Caco-2 (cell line): ENCODE measurements around the gene TWF2. TPM values are rescaled to one million over a fixed set of nuclear protein-coding genes. Genes with fewer than 3 reads are reported as not detected.
"Not testable (repeated sequence)": the region's sequence is repeated elsewhere in the genome, so short reads cannot be mapped to it uniquely, and the experiment has no call there.

Experiments
- BruUV-seq: library from RNA; stranded (reverse); fragments of 400-500 nt; replicated peaks from 2 replicates; lab custom pipeline; 2021; lab: Mats Ljungman, UMichigan
- CTCF ChIA-PET: fragments of 300-600 bp; sonication (Branson Sonifier 250); formaldehyde crosslinking; loops from one replicate; lab custom pipeline; 2022; ENCODE audit warnings: antibody characterized with exemption; lab: Charles Lee
- POLR2A ChIA-PET: fragments of 300-600 bp; sonication (Branson Sonifier 250); formaldehyde crosslinking; loops from one replicate; lab custom pipeline; 2022; ENCODE audit warnings: antibody characterized with exemption; lab: Charles Lee
- DNase-seq, 2 experiments: peaks; one replicate each; pipeline versions ENCODE4 v3.0.0 to v3.0.0-alpha.2; 2020 to 2022
- H3K27me3 ChIP-seq: replicated peaks from 2 replicates; pipeline ENCODE4 v1.6.0; 2011; ENCODE audit warnings: low read length; ENCODE audit not compliant: control insufficient read depth, insufficient read depth
- H3K36me3 ChIP-seq: 2 replicates; pipeline ENCODE4 v1.5.1; 2011; ENCODE audit warnings: low read length; ENCODE audit not compliant: control insufficient read depth, insufficient read depth
- H3K4me1 ChIP-seq: fragments of 250-450 bp; sonication (Bioruptor Pico); 2 replicates; pipeline ENCODE4 v1.5.1; 2020; ENCODE audit warnings: mild to moderate bottlenecking
- H3K4me3 ChIP-seq: 2 replicates; pipeline ENCODE4 v1.5.1; 2011; ENCODE audit warnings: low read depth, mild to moderate bottlenecking, control low read depth, low read length
- H3K9me3 ChIP-seq: fragments of 250-450 bp; sonication (Bioruptor Pico); 2 replicates; pipeline ENCODE4 v1.5.1; 2020; ENCODE audit warnings: mild to moderate bottlenecking, moderate library complexity
- H3K27ac Mint-ChIP-seq: one replicate; pipeline ENCODE4 v1.8.0; 2022; ENCODE audit warnings: mixed read lengths; ENCODE audit not compliant: unreplicated experiment
- H3K27me3 Mint-ChIP-seq: one replicate; pipeline ENCODE4 v1.8.0; 2022; ENCODE audit warnings: mixed read lengths; ENCODE audit not compliant: insufficient read depth, unreplicated experiment
- H3K36me3 Mint-ChIP-seq: one replicate; pipeline ENCODE4 v1.8.0; 2022; ENCODE audit warnings: mild to moderate bottlenecking, mixed read lengths; ENCODE audit not compliant: insufficient read depth, unreplicated experiment
- H3K4me1 Mint-ChIP-seq: one replicate; pipeline ENCODE4 v1.8.0; 2022; ENCODE audit warnings: low read depth, mixed read lengths; ENCODE audit not compliant: unreplicated experiment
- H3K4me3 Mint-ChIP-seq: one replicate; pipeline ENCODE4 v1.8.0; 2022; ENCODE audit warnings: mild to moderate bottlenecking, moderate library complexity, mixed read lengths; ENCODE audit not compliant: unreplicated experiment
- H3K9me3 Mint-ChIP-seq: one replicate; pipeline ENCODE4 v1.8.0; 2022; ENCODE audit warnings: mixed read lengths; ENCODE audit not compliant: unreplicated experiment
- intact Hi-C: fragments of 100-400 bp; cut with micrococcal nuclease; formaldehyde crosslinking; loops from one replicate; pipeline ENCODE4 v1.10.0; 2022; ENCODE audit not compliant: unreplicated experiment
- total RNA-seq: library from RNA; stranded (reverse); gene quantifications from 2 replicates; pipeline ENCODE4 v1.2.3, GENCODE V29; 2022
- TF ChIP-seq, protein P1 (sequence below), 2 experiments: fragments of 200-600 bp in 1 of 2; IDR thresholded peaks; 1 replicate in 1 of 2; 2 replicates in 1 of 2; pipeline versions ENCODE4 v1.5.1 to v1.8.0; 2011 to 2022; ENCODE audit warnings: antibody characterized with exemption in 1 of 2, control low read depth in 1 of 2, inconsistent platforms in 1 of 2, low read depth in 1 of 2, low read length in 1 of 2, mild to moderate bottlenecking in 1 of 2, moderate library complexity in 1 of 2; ENCODE audit not compliant: insufficient read depth in 1 of 2, severe bottlenecking in 1 of 2, unreplicated experiment in 1 of 2

Gene TWF2
- total RNA-seq, 1 experiment from 2014 or later, result 29.9 TPM

DNA sequence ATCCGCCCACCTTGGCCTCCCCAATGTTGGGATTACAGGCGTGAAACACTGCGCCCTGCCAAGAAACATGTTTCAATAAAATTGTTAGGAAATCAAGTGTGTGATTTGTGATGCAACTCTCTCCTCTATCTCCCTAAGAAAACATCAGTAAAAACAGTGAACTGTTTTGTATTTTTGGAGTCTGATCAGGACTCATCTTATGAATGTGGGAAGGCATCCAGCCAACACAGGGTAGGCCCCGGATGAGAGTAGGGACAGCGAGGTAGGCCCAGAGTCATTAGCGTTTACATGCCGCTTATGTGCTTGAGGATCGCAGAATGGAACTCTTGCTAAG is 47.8 kb upstream of the TWF2 start:
- ChIA-PET CTCF (no interaction called here), POLR2A (interaction anchor here (1.3 kb wide), 1 partner anchor 9 kb away, joined by 4 read pairs; no protein-coding TSS in a partner anchor)
- Histone ChIP-seq H3K9me3 (no peaks in the 10 kb centered on the region), H3K36me3 (no peaks in the 10 kb centered on the region; the same call in 1 of the 2 replicates), H3K4me3 (peak overlapping the region; percentile 71), H3K27me3 (no peaks in the 10 kb centered on the region), H3K4me1 (peaks cover 61% of the 10 kb centered on the region)
- intact Hi-C loops, result no loop called here
- H3K4me1 Mint-ChIP-seq, result peaks cover 31% of the 10 kb centered on the region
- peaks cover 48% of the 10 kb centered on the region for H3K36me3 Mint-ChIP-seq
- TF ChIP-seq, protein P1, sequence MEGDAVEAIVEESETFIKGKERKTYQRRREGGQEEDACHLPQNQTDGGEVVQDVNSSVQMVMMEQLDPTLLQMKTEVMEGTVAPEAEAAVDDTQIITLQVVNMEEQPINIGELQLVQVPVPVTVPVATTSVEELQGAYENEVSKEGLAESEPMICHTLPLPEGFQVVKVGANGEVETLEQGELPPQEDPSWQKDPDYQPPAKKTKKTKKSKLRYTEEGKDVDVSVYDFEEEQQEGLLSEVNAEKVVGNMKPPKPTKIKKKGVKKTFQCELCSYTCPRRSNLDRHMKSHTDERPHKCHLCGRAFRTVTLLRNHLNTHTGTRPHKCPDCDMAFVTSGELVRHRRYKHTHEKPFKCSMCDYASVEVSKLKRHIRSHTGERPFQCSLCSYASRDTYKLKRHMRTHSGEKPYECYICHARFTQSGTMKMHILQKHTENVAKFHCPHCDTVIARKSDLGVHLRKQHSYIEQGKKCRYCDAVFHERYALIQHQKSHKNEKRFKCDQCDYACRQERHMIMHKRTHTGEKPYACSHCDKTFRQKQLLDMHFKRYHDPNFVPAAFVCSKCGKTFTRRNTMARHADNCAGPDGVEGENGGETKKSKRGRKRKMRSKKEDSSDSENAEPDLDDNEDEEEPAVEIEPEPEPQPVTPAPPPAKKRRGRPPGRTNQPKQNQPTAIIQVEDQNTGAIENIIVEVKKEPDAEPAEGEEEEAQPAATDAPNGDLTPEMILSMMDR (IDR thresholded peaks at IDR 0.05; ENCODE audit: insufficient read depth in 1 of 2, low read depth in 1 of 2, low read length in 1 of 2, severe bottlenecking in 1 of 2, unreplicated experiment in 1 of 2), result no peak
- no peaks in the 10 kb centered on the region for H3K9me3 Mint-ChIP-seq
- peak overlapping the region; percentile 100 for H3K27ac Mint-ChIP-seq
- peak overlapping the region; percentile 80 for H3K4me3 Mint-ChIP-seq
- BruUV-seq, result no TSS peak
- H3K27me3 Mint-ChIP-seq, result no peaks in the 10 kb centered on the region
- peak in 1 of 2 experiments; percentile 39 for DNase-seq

DNA sequence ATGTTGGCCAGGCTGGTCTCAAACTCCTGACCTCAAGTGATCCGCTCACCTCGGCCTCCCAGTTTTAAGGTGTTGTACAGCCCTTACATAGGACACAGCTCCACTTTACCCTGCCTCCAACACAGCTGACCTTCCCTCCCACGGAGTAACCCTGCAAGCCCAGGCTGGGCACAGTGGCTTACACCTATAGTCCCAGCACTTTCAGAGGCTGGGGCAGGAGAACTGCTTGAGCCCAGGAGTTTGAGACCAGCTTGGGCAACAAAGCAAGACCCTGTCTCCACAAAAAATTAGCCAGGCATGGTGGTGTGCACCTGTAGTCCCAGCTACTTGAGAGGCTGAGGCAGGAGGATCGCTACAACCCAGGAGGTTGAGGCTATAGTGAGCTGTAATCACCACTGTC is 45.1 kb upstream of the TWF2 start:
- DNase-seq, result not testable (repeated sequence)
- H3K36me3 Mint-ChIP-seq, result peaks cover 36% of the 10 kb centered on the region
- peak overlapping the region; percentile 84 for H3K27ac Mint-ChIP-seq

DNA sequence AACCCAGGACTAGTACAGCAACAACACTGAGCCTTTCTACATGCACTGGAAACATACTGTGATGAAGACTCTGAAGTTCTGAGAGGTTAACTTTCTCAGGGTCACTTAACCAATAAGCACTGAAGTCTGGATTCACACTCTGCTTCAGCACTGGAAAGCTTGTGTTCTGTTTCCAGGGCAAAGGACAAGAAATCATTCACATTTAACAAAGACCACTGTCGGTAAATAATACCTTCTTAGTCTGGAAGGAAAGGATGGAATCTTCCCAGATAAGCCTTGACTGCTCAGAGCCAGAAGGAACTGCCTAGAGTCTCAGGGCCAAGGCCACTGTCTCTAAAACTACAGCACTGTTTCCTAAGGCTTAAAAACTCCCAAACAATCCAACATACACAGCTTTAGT is 44.3 kb upstream of the TWF2 start:
- peak overlapping the region; percentile 84 for H3K27ac Mint-ChIP-seq
- DNase-seq, result no peak

More for the DNA sequence above, 45.1 kb upstream of the TWF2 start:
- intact Hi-C loops, CTCF ChIA-PET, H3K9me3 Mint-ChIP-seq, POLR2A ChIA-PET, H3K9me3 ChIP-seq, H3K27me3 ChIP-seq, H3K27me3 Mint-ChIP-seq, BruUV-seq, H3K4me3 Mint-ChIP-seq, H3K36me3 ChIP-seq, H3K4me3 ChIP-seq: not testable (repeated sequence)
- H3K4me1 Mint-ChIP-seq, result peaks cover 17% of the 10 kb centered on the region
- H3K4me1 ChIP-seq, result peaks cover 76% of the 10 kb centered on the region

More for the DNA sequence above, 44.3 kb upstream of the TWF2 start:
- peaks cover 38% of the 10 kb centered on the region for H3K36me3 Mint-ChIP-seq
- no peaks in the 10 kb centered on the region for H3K9me3 Mint-ChIP-seq
- no peaks in the 10 kb centered on the region for H3K36me3 ChIP-seq
- H3K4me1 ChIP-seq, result peaks cover 69% of the 10 kb centered on the region
- H3K4me1 Mint-ChIP-seq, result peaks cover 11% of the 10 kb centered on the region
- H3K4me3 Mint-ChIP-seq, result peak overlapping the region; percentile 5
- ChIA-PET CTCF (no interaction called here), POLR2A (interaction anchor here (0.7 kb wide), 1 partner anchor 88 kb away, joined by 4 read pairs; no protein-coding TSS in a partner anchor)
- no peaks in the 10 kb centered on the region for H3K27me3 Mint-ChIP-seq
- H3K27me3 ChIP-seq, result no peaks in the 10 kb centered on the region
- intact Hi-C loops, result no loop called here
- TF ChIP-seq, protein P1 (IDR thresholded peaks at IDR 0.05; ENCODE audit: insufficient read depth in 1 of 2, low read depth in 1 of 2, low read length in 1 of 2, severe bottlenecking in 1 of 2, unreplicated experiment in 1 of 2), result no peak
- H3K9me3 ChIP-seq, result no peaks in the 10 kb centered on the region
- H3K4me3 ChIP-seq, result no peak overlapping the region
- BruUV-seq, result no TSS peak
